ENCODE measurements around the gene ASTN2.

Gene ASTN2

DNA sequence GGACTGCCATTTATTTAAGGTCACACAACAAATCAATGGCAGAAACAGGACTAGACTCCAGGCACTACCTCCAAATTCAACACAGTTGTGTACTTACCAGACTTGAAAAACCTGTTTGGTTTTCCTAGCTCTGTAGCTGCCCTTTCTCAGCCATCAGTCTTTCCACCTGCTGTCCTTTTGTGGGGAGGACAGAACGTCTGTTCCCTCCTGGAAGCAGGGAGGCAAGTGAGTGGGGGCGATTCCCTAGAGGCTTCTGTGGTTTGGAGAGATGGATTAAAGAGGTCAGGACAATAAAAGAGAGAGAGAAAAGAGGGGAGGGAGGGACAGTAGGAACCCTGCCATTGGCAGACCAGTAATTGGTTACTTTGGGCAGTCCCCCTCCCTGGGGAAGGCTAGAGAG lies 14.7 kb downstream of the ASTN2 start:
- Histone ChIP-seq H3K4me3 (ENCODE audit: low read depth in 1 of 2, low read length in 2 of 2) (no peak overlapping the region), H3K36me3 (ENCODE audit: control insufficient read depth in 1 of 2, insufficient read depth in 2 of 2, low read length in 2 of 2) (no peaks in the 10 kb centered on the region), H3K4me1 (ENCODE audit: control insufficient read depth in 1 of 2, insufficient read depth in 2 of 2, low read length in 2 of 2) (no peaks in the 10 kb centered on the region), H3K9me3 (ENCODE audit: control insufficient read depth in 1 of 2, low read length in 2 of 2) (no peaks in the 10 kb centered on the region), H3K27me3 (ENCODE audit: low read depth, low read length) (no peaks in the 10 kb centered on the region), H3K27ac (ENCODE audit: low read length) (no peak overlapping the region)

DNA sequence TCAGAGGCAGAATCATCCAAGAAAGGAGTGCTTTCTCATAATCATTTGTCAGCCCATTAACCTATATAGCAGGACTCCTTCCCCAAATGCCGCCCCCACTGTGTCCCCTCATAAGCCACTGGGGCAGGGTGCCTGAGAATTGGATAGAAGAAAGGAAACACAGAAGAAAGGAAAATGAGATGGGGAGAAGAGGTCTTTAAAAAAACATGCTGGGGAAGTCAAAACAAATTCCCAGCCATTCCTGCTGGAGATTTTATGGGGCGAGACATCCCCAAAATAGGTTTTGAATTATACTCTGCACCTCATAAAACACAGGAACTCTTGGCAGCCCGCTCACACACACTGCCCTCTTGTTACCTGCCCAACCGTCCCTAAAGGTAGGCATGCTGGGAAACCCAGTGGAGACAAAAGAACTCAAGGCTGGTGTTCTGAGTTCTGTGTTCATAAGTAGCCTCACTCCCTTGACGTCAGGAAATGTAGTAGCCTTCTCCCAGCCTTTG lies 19.7 kb downstream of the ASTN2 start:
- Histone ChIP-seq H3K27ac (ENCODE audit: low read length) (no peak overlapping the region), H3K4me1 (ENCODE audit: control insufficient read depth in 1 of 2, insufficient read depth in 2 of 2, low read length in 2 of 2) (no peaks in the 10 kb centered on the region), H3K9me3 (ENCODE audit: control insufficient read depth in 1 of 2, low read length in 2 of 2) (no peaks in the 10 kb centered on the region), H3K27me3 (ENCODE audit: low read depth, low read length) (no peaks in the 10 kb centered on the region), H3K4me3 (ENCODE audit: low read depth in 1 of 2, low read length in 2 of 2) (no peak overlapping the region), H3K36me3 (ENCODE audit: control insufficient read depth in 1 of 2, insufficient read depth in 2 of 2, low read length in 2 of 2) (no peaks in the 10 kb centered on the region)

DNA sequence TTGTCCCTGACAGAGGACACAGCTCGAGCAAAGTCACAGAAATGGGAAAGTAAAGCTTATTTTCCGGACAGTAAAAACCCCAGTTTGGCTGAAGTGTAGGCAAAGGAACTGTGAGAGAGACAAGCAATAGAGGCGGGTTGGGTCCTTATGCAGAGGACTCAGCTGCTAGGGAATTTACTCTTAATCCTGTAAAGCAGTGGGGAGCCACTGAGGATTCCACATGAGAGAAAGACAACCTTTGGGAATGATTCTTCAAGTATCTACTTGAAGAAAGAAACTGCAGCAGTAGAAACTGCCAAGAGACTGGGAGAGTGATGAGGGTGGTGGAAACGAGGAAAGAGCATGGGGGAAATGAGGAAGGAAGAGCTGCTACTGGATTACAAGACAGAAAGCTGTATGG lies 20.2 kb downstream of the ASTN2 start:
- H3K27me3 ChIP-seq (ENCODE audit: low read depth, low read length) = no peaks in the 10 kb centered on the region
- H3K4me3 ChIP-seq (ENCODE audit: low read depth in 1 of 2, low read length in 2 of 2) = no peak overlapping the region
- no peaks in the 10 kb centered on the region for H3K4me1 ChIP-seq (ENCODE audit: control insufficient read depth in 1 of 2, insufficient read depth in 2 of 2, low read length in 2 of 2)
- no peak overlapping the region for H3K27ac ChIP-seq (ENCODE audit: low read length)
- H3K36me3 ChIP-seq (ENCODE audit: control insufficient read depth in 1 of 2, insufficient read depth in 2 of 2, low read length in 2 of 2) = no peaks in the 10 kb centered on the region
- no peaks in the 10 kb centered on the region for H3K9me3 ChIP-seq (ENCODE audit: control insufficient read depth in 1 of 2, low read length in 2 of 2)

DNA sequence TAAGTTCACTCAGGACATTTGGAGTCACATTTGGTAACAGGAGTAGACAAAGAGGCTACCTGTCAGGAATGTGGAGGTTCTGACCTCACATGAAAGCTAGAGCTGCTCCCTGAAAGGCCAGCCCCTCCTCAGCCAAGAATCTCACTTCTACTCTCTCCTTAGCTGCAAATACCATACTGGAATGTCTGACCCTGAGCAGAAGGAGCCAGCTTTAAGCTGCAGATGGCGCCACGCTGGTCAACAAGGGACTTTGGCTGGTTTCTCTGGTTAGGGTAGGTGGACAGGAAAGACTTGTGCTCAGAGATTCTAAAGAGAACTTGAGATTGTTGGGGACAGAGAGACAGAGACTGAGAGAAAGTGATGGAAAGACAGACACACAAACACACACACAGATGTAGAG lies 21.9 kb downstream of the ASTN2 start:
- Histone ChIP-seq H3K27me3 (ENCODE audit: low read depth, low read length) (no peaks in the 10 kb centered on the region), H3K4me1 (ENCODE audit: control insufficient read depth in 1 of 2, insufficient read depth in 2 of 2, low read length in 2 of 2) (no peaks in the 10 kb centered on the region), H3K27ac (ENCODE audit: low read length) (no peak overlapping the region), H3K9me3 (ENCODE audit: control insufficient read depth in 1 of 2, low read length in 2 of 2) (no peaks in the 10 kb centered on the region), H3K4me3 (ENCODE audit: low read depth in 1 of 2, low read length in 2 of 2) (no peak overlapping the region), H3K36me3 (ENCODE audit: control insufficient read depth in 1 of 2, insufficient read depth in 2 of 2, low read length in 2 of 2) (no peaks in the 10 kb centered on the region)

DNA sequence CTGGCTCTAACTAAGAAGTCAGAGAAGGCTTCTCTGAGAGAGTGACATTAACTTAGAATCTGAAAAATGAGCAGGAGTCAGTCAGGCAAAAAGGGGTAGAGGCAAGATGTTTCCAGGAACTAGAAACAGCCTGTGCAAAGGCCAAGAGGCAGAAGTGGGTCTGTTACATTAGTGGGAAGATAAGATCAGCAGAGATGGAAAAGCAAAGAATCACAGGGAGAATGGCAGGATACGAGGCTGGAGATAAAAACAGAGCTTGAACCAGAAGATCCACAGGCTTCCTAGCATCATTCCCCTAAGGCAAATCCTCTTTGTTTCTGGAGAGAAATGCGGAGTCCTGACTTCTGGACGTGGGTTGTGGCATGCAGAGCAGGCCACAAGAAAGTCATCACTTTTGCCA lies 27.4 kb downstream of the ASTN2 start:
- H3K27ac ChIP-seq (ENCODE audit: low read length) = no peak overlapping the region
- no peak overlapping the region for H3K4me3 ChIP-seq (ENCODE audit: low read depth in 1 of 2, low read length in 2 of 2)
- H3K9me3 ChIP-seq (ENCODE audit: control insufficient read depth in 1 of 2, low read length in 2 of 2) = no peaks in the 10 kb centered on the region
- no peaks in the 10 kb centered on the region for H3K27me3 ChIP-seq (ENCODE audit: low read depth, low read length)
- no peaks in the 10 kb centered on the region for H3K4me1 ChIP-seq (ENCODE audit: control insufficient read depth in 1 of 2, insufficient read depth in 2 of 2, low read length in 2 of 2)
- no peaks in the 10 kb centered on the region for H3K36me3 ChIP-seq (ENCODE audit: control insufficient read depth in 1 of 2, insufficient read depth in 2 of 2, low read length in 2 of 2)

DNA sequence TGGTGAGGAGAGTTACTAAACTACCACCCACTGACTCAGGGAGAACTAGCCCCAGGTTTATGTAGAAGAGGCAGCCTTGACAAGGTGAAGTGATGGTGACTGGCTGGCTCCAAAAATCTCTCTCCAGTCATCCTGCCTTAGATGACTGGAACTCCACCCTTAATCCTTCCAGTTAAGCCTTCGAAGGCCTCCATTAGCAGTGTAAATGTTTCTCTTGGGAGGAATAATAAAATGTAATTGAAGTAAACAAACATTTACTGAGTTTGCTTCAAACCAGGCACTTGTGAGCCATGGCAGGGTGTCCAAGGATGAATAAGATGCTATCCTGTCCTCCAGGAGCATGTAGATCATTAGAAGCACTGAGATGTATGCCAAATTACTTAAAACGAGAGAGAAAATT lies 35.5 kb downstream of the ASTN2 start:
- no peaks in the 10 kb centered on the region for H3K27me3 ChIP-seq (ENCODE audit: low read depth, low read length)
- no peak overlapping the region for H3K4me3 ChIP-seq (ENCODE audit: low read depth in 1 of 2, low read length in 2 of 2)

DNA sequence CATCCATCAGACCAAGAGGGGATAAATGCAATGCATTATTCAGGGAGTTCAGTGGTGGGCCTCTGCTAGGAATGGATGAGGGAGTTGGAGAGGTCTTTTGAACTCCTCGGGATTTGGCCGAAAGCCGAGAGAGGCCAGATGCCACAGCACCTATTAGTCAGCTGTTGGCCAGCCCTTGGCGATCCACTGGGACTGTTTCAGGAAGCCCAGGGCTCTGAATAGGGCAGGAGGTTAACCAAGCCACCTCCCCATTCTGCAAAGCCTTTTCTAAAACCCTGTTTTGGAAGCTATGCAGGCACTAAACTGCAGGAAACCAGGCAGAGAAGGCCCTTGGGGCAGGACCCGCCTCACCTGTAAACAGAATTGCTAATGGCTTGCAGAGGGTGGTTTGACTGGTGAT lies 37.8 kb downstream of the ASTN2 start:
- no peaks in the 10 kb centered on the region for H3K9me3 ChIP-seq (ENCODE audit: control insufficient read depth in 1 of 2, low read length in 2 of 2)
- H3K27ac ChIP-seq (ENCODE audit: low read length) = no peak overlapping the region
- no peak overlapping the region for H3K4me3 ChIP-seq (ENCODE audit: low read depth in 1 of 2, low read length in 2 of 2)
- H3K27me3 ChIP-seq (ENCODE audit: low read depth, low read length) = no peaks in the 10 kb centered on the region
- H3K36me3 ChIP-seq (ENCODE audit: control insufficient read depth in 1 of 2, insufficient read depth in 2 of 2, low read length in 2 of 2) = no peaks in the 10 kb centered on the region
- no peaks in the 10 kb centered on the region for H3K4me1 ChIP-seq (ENCODE audit: control insufficient read depth in 1 of 2, insufficient read depth in 2 of 2, low read length in 2 of 2)

More for the DNA sequence above, 35.5 kb downstream of the ASTN2 start:
- no peaks in the 10 kb centered on the region for H3K4me1 ChIP-seq (ENCODE audit: control insufficient read depth in 1 of 2, insufficient read depth in 2 of 2, low read length in 2 of 2)
- no peaks in the 10 kb centered on the region for H3K9me3 ChIP-seq (ENCODE audit: control insufficient read depth in 1 of 2, low read length in 2 of 2)
- no peaks in the 10 kb centered on the region for H3K36me3 ChIP-seq (ENCODE audit: control insufficient read depth in 1 of 2, insufficient read depth in 2 of 2, low read length in 2 of 2)
- no peak overlapping the region for H3K27ac ChIP-seq (ENCODE audit: low read length)

DNA sequence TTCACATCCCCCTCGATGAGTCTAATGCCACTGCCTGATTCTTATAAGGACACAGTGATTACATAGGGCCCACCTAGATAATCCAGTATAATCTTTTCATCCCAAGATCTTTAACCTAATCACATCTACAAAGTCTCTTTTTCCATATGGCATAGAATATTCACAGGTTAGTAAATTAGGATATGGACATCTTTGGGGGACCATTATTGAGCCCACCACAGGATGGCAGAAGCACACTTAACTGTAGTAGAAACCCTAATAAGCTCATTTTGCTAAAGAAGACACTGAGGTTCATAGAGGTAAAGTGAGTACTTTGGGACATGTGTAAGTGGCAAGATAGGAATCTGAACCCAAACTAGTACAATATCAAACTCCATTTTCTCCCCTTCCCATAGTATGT lies 38.9 kb downstream of the ASTN2 start:
- Histone ChIP-seq H3K9me3 (ENCODE audit: control insufficient read depth in 1 of 2, low read length in 2 of 2) (no peaks in the 10 kb centered on the region), H3K27ac (ENCODE audit: low read length) (no peak overlapping the region), H3K27me3 (ENCODE audit: low read depth, low read length) (no peaks in the 10 kb centered on the region), H3K36me3 (ENCODE audit: control insufficient read depth in 1 of 2, insufficient read depth in 2 of 2, low read length in 2 of 2) (no peaks in the 10 kb centered on the region), H3K4me3 (ENCODE audit: low read depth in 1 of 2, low read length in 2 of 2) (no peak overlapping the region), H3K4me1 (ENCODE audit: control insufficient read depth in 1 of 2, insufficient read depth in 2 of 2, low read length in 2 of 2) (no peaks in the 10 kb centered on the region)

DNA sequence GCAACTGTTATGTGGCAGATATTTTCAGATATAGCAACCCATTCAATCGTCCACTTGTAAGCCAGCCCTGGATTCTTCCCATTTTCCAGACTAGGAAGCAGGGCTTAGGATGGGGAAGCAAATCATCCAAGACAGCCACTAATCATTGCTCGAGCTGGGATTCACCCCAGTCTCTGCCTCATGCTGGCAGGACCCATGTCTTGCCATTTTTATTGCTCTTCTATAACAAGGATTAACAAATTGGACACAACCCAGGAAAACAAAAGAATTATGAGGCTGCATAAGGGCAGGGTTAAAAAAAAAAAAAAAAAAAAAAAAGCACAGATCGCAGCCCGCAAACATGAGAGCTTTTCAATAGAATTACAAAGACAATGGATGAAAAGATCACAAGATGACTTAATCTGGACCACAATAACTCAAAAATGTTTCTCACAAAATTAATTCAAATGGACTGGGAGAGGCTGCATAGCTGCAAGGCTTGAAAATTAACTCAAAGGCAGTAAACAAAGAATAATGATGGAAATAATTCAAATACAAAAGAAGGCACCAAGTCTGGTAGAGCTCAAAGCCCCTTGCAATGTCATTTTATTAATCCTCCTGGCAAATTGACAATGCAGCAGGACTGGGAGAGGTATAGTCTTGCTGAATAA lies 40.7 kb downstream of the ASTN2 start:
- Histone ChIP-seq H3K4me1 (ENCODE audit: control insufficient read depth in 1 of 2, insufficient read depth in 2 of 2, low read length in 2 of 2) (no peaks in the 10 kb centered on the region), H3K27ac (ENCODE audit: low read length) (no peak overlapping the region), H3K4me3 (ENCODE audit: low read depth in 1 of 2, low read length in 2 of 2) (no peak overlapping the region)

DNA sequence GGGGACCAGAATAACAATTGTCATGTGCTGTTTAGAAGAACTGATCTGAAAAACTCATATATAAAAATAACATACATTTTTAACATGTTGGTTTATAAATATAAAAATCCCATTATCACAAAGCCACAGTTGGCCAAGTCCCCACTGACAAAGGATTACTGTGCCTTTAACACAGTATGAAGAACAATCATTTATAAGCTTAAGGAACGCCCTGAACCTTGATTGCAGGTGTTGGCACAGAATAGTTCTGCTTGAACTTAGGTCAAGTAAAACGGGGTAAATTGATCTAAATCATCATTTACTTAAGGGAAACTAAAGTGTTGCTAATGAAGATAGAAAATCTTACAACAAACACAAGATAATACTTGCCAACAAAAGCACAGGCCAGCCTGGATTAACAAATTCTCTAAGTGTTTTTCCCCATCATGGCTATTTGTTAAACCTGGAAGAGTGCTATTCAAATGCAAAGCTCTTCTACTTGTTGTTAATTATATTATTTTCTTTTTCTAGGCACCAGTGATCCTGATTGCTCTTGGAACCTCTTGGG lies 46.1 kb downstream of the ASTN2 start:
- Histone ChIP-seq H3K9me3 (ENCODE audit: control insufficient read depth in 1 of 2, low read length in 2 of 2) (no peaks in the 10 kb centered on the region), H3K27ac (ENCODE audit: low read length) (no peak overlapping the region), H3K36me3 (ENCODE audit: control insufficient read depth in 1 of 2, insufficient read depth in 2 of 2, low read length in 2 of 2) (no peaks in the 10 kb centered on the region), H3K27me3 (ENCODE audit: low read depth, low read length) (no peaks in the 10 kb centered on the region), H3K4me1 (ENCODE audit: control insufficient read depth in 1 of 2, insufficient read depth in 2 of 2, low read length in 2 of 2) (no peaks in the 10 kb centered on the region), H3K4me3 (ENCODE audit: low read depth in 1 of 2, low read length in 2 of 2) (no peak overlapping the region)

More for the DNA sequence above, 40.7 kb downstream of the ASTN2 start:
- H3K36me3 ChIP-seq (ENCODE audit: control insufficient read depth in 1 of 2, insufficient read depth in 2 of 2, low read length in 2 of 2) = no peaks in the 10 kb centered on the region
- no peaks in the 10 kb centered on the region for H3K9me3 ChIP-seq (ENCODE audit: control insufficient read depth in 1 of 2, low read length in 2 of 2)
- H3K27me3 ChIP-seq (ENCODE audit: low read depth, low read length) = no peaks in the 10 kb centered on the region

DNA sequence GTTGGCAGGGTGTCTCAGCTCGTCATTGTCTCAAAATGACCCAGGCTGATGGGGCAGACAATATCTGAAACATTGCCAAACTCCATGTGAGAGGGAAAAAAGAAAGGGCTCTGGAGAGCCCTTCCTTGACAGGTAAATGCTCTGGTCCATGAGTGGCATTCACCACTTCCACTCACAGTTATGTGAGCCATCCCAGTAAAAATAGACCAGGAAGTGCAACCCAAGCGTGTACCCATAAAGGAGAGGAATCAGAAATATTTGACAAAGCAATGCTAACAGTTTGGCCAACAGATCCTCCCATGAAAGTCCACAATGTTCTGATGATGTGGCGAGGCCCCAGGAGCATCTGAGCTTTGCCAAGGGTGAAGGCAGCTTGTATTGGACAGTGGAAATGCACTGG lies 49.4 kb downstream of the ASTN2 start:
- Histone ChIP-seq H3K9me3 (ENCODE audit: control insufficient read depth in 1 of 2, low read length in 2 of 2) (no peaks in the 10 kb centered on the region), H3K27me3 (ENCODE audit: low read depth, low read length) (no peaks in the 10 kb centered on the region), H3K36me3 (ENCODE audit: control insufficient read depth in 1 of 2, insufficient read depth in 2 of 2, low read length in 2 of 2) (no peaks in the 10 kb centered on the region), H3K4me1 (ENCODE audit: control insufficient read depth in 1 of 2, insufficient read depth in 2 of 2, low read length in 2 of 2) (no peaks in the 10 kb centered on the region), H3K27ac (ENCODE audit: low read length) (no peak overlapping the region), H3K4me3 (ENCODE audit: low read depth in 1 of 2, low read length in 2 of 2) (no peak overlapping the region)

DNA sequence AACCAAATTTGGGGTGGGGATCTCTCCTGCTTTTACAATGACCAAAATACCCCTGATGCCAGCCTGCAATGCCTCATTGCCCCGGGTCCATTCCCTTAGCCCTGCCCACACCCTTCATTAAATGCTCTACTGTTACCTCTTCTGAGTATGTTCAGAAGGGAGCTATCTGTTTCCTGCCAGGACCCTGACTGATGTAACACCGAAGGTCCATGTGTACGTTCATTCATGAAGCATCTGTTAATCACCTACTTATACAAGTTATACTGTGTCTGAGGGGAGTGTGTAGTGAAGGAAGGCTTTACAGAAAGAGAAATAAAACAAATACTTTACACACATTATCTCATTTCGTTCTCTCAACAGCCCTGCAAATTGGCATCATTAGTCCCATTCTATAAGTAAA lies 51.9 kb downstream of the ASTN2 start:
- Histone ChIP-seq H3K36me3 (ENCODE audit: control insufficient read depth in 1 of 2, insufficient read depth in 2 of 2, low read length in 2 of 2) (no peaks in the 10 kb centered on the region), H3K9me3 (ENCODE audit: control insufficient read depth in 1 of 2, low read length in 2 of 2) (no peaks in the 10 kb centered on the region)

More for the DNA sequence above, 51.9 kb downstream of the ASTN2 start:
- Histone ChIP-seq H3K27ac (ENCODE audit: low read length) (no peak overlapping the region), H3K4me1 (ENCODE audit: control insufficient read depth in 1 of 2, insufficient read depth in 2 of 2, low read length in 2 of 2) (no peaks in the 10 kb centered on the region), H3K27me3 (ENCODE audit: low read depth, low read length) (no peaks in the 10 kb centered on the region), H3K4me3 (ENCODE audit: low read depth in 1 of 2, low read length in 2 of 2) (no peak overlapping the region)
